GM12875 (cell line): ENCODE data around the gene SORCS2.
"Not testable (repeated sequence)": the region's sequence is repeated elsewhere in the genome, so short reads cannot be mapped to it uniquely, and the experiment has no call there.

Experiments
- H3K4me3 ChIP-seq: one replicate; pipeline ENCODE4 v1.5.1; 2011; ENCODE audit warnings: low read depth, low read length, control low read depth
- TF ChIP-seq, protein P1 (sequence below): IDR thresholded peaks from 2 replicates; pipeline ENCODE4 v1.5.1; 2011; ENCODE audit warnings: low read depth, mild to moderate bottlenecking, control low read depth, inconsistent platforms, low read length, moderate library complexity, borderline replicate concordance; ENCODE audit not compliant: insufficient read depth

Gene SORCS2

DNA sequence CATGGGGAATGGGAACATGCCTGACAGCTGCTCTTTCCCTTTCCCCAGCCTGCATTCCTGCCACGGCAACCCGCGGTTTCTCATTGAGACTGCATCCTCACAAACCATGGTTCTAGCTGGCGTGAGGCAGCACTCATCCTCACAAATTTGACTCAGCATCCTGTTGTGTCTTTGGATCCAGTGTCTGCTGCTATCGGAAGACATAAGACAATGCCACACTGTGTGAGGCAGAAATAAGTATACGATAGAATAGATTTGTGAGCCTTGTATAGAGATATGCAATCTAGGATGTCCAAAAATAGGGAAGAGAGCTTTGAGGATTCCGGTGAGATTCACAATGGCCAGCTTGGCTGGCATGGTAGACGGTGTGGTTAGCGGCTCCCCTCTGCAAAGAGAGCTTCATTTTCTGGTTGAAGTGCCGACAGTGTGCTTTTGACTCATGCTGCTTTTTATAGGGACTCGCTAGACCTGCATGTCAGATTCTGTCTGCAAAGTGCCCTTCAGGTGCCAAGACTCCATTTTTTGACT is 403.7 kb downstream of the SORCS2 start:
- TF ChIP-seq, protein P1, sequence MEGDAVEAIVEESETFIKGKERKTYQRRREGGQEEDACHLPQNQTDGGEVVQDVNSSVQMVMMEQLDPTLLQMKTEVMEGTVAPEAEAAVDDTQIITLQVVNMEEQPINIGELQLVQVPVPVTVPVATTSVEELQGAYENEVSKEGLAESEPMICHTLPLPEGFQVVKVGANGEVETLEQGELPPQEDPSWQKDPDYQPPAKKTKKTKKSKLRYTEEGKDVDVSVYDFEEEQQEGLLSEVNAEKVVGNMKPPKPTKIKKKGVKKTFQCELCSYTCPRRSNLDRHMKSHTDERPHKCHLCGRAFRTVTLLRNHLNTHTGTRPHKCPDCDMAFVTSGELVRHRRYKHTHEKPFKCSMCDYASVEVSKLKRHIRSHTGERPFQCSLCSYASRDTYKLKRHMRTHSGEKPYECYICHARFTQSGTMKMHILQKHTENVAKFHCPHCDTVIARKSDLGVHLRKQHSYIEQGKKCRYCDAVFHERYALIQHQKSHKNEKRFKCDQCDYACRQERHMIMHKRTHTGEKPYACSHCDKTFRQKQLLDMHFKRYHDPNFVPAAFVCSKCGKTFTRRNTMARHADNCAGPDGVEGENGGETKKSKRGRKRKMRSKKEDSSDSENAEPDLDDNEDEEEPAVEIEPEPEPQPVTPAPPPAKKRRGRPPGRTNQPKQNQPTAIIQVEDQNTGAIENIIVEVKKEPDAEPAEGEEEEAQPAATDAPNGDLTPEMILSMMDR: no peak
- no peak overlapping the region for H3K4me3 ChIP-seq

DNA sequence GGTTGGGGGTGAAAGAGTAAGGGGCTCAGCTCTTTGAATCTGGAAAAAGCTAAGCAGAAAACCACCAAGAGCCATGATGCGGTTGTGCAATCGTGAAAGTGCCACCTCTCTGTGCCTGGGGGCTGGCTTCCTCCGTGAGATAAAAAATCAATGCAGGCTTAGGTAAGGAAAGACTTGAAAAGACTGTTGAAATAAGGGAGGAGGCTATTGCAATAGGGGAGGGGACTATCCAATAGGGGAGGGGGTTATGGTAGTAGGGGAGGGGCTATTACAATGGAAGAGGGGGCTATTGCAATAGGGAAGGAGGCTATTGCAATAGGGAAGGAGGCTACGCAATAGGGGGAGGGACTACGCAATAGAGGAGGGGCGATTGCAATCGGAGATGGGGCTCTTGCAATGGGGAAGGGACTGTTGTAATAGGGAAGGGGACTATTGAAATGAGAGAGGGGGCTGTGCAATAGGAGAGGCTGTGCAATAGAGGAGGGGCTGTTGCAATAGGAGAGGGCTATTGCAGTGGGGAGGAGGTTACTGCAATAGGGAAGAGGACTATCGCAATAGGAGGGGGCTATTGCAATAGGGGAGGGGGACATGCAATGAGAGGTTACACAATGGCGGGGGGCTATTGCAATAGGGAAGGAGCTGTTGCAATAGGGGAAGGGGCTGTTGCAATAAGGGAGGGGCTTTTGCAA is 404.7 kb downstream of the SORCS2 start:
- H3K4me3 ChIP-seq: no peak overlapping the region
- TF ChIP-seq, protein P1: no peak

DNA sequence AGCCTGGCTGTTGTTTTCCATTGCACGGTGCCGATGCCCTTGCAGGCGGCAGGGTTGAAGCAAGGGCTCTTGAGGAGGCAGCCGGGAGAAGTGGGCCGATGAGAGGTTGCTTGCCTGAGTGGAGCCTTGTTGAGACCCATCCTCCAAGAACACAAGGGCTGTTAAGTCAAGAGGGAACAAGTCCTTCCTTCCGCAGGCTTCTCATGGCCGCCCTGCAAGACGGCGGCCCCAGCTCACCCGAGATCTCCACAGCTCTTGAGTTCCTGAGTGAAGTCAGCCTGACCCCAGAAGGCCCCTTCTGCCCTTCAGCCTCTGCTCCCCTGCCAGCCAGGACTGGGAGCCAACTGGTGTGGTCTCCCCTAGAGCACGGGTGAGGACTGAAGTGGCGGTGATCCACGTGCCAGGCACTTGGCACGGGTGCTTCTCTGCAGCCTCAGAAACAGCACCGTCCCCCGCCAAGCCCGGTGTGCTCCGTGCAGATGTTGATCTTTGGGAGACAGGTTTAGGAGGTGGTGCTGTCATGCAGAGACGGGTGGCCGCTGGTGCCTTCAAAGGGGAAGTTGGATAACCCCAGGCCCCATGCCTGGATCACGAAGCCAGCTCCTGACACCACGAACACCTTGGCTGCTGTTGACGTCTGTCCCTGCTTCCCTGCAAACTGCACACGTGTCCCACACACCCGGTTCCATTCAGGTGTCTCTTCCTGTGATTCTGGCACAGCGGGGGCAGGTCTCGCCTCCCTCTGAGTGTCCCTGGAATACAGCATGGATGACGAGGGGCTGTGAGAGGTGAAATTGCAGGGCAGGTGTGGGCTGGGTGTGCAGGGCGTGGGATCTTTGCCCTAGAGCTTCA is 406.8 kb downstream of the SORCS2 start:
- H3K4me3 ChIP-seq: no peak overlapping the region
- TF ChIP-seq, protein P1: no peak

DNA sequence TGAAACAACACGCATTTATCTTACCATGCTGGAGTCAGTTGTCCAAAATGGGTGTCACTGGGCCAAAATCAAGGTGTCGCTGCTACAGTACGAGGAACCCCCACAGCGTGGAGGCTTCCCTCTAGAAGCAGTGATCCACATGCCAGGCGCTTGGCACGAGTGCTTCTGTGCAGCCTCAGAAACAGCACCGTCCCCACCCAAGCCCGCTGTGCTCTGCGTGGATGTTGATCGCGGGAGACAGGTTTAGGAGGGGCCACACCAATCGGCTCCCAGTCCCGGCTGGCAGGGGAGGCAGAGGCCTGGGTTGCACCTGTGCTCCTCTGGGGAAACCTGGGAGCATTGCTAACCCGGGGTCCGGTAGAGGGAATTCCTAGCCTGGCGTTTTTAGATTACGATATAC is 407.9 kb downstream of the SORCS2 start:
- TF ChIP-seq, protein P1: no peak
- H3K4me3 ChIP-seq: no peak overlapping the region

DNA sequence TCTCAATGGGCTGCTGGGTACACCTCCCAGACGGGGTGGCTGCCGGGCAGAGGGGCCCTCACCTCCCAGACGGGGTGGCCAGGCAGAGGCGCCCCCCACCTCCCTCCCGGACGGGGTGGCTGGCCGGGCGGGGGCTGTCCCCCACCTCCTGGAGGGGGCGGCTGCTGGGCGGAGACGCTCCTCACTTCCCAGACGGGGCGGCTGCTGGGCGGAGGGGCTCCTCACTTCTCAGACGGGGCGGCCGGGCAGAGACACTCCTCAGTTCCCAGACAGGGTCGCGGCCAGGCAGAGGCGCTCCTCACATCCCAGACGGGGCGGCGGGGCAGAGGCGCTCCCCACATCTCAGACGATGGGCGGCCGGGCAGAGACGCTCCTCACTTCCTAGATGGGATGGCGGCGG is 409.8 kb downstream of the SORCS2 start:
- H3K4me3 ChIP-seq: not testable (repeated sequence)

DNA sequence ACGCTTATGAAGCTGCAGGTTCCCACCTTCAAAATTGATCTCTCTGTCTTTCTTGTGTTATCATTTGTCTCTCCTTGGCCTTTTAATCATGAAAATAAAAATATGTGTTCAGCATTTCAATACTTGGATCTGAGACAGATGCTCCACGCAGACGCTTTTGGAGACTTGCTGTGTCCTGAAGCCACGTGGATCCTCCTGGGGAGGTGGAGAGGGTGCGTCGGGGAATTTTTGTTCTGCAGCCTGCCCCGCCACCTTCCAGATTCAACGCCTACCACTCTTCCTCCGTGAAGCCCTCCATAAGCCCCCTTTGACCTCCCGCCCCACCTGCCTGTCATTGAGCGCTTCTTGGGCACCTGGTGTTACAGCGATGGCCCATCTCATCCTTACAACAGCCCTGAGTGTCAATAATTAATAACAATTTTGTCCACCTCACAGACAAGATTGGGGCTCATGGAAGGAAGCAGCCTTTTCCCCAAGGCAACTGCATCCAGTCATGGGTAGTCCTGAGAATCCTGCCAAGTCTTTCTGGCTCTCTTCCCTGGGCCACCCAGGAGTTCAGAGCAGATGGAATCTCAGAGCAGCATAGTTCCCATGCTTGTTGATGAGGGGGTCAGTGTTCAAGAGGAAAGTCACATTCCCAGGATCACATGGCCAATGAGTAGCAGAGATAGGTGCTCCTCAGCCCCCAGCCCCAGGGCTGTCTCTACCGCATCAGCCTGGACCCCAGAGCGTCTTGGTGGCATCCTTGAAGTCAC is 415.0 kb downstream of the SORCS2 start:
- H3K4me3 ChIP-seq: no peak overlapping the region
- TF ChIP-seq, protein P1: no peak

DNA sequence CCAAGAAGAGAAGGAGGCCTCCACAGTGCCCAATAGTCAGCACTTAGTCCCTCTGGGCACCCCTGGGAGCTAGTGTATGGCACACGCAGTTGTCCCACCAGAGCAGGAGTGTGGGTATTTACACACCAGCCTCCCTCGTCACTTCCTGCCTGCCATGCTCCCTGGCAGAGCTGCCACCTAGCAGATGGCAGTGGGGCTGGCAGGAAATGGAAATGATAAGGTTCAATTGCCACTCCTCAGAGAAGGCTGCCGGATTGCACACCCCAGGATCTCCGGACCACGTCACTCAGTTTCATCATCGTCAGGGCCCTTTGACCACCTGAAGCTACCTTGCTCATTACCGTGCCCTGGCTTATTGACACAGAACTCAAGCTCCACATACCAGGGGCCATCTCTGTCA is 415.7 kb downstream of the SORCS2 start:
- H3K4me3 ChIP-seq: no peak overlapping the region
- TF ChIP-seq, protein P1: no peak
